HepG2 (cell line): ENCODE measurements around the gene LAMB2. TPM values are rescaled to one million over a fixed set of nuclear protein-coding genes. Genes with fewer than 3 reads are reported as not detected.

ENCODE experiments used
- AKAP8 ChIP-seq: sonication (generic); formaldehyde crosslinking; IDR thresholded peaks from 2 replicates; pipeline ENCODE4 v1.5.1; 2020; ENCODE audit warnings: mild to moderate bottlenecking, missing genetic modification reagents
- BHLHE40 ChIP-seq: IDR thresholded peaks from 2 replicates; pipeline ENCODE4 v1.6.1; 2011; ENCODE audit warnings: low read length, improper control_type of control experiment
- CHCHD3 ChIP-seq: sonication (generic); formaldehyde crosslinking; IDR thresholded peaks from 2 replicates; pipeline ENCODE4 v1.8.0; 2022; ENCODE audit warnings: mild to moderate bottlenecking, missing genetic modification reagents, moderate library complexity
- GABPA ChIP-seq, 2 experiments: IDR thresholded peaks; 2 replicates each; pipeline ENCODE4 v1.6.1; 2011 to 2016; ENCODE audit warnings: low read depth in 2 of 2, low read length in 1 of 2, missing biosample characterization in 1 of 2, missing genetic modification characterization in 1 of 2
- GTF3A ChIP-seq: sonication (generic); formaldehyde crosslinking; conservative IDR thresholded peaks from 2 replicates; pipeline ENCODE4 v1.4.0; 2020; ENCODE audit warnings: mild to moderate bottlenecking, missing genetic modification reagents
- KAT7 ChIP-seq: IDR thresholded peaks from 2 replicates; pipeline ENCODE4 v1.6.1; 2018; ENCODE audit warnings: borderline replicate concordance, missing compliant biosample characterization
- MAFF ChIP-seq: IDR thresholded peaks from 2 replicates; pipeline ENCODE4 v1.6.1; 2011; ENCODE audit warnings: low read depth, low read length, improper control_type of control experiment
- NCOA1 ChIP-seq: sonication (generic); formaldehyde crosslinking; IDR thresholded peaks from 2 replicates; pipeline ENCODE4 v1.9.0; 2021; ENCODE audit warnings: missing genetic modification reagents
- PHB2 ChIP-seq: fragments of 450-650 bp; IDR thresholded peaks from 2 replicates; pipeline ENCODE4 v1.6.1; 2018; ENCODE audit not compliant: partially characterized antibody
- POGZ ChIP-seq: sonication (generic); formaldehyde crosslinking; IDR thresholded peaks from 2 replicates; pipeline ENCODE4 v1.4.0; 2020; ENCODE audit warnings: mild to moderate bottlenecking, missing genetic modification reagents
- SOX5 ChIP-seq: IDR thresholded peaks from 2 replicates; pipeline ENCODE4 v1.6.1; 2016; ENCODE audit warnings: borderline replicate concordance
- ZFX ChIP-seq: sonication (generic); formaldehyde crosslinking; IDR thresholded peaks from 2 replicates; pipeline ENCODE4 v1.4.0; 2020; ENCODE audit warnings: mild to moderate bottlenecking, low read depth, missing genetic modification reagents, moderate library complexity
- ZFY ChIP-seq: sonication (generic); formaldehyde crosslinking; IDR thresholded peaks from 2 replicates; pipeline ENCODE4 v1.4.0; 2020; ENCODE audit warnings: missing genetic modification reagents
- ZNF556 ChIP-seq: sonication (generic); formaldehyde crosslinking; IDR thresholded peaks from 2 replicates; pipeline ENCODE4 v1.4.0; 2020; ENCODE audit warnings: mild to moderate bottlenecking, missing genetic modification reagents, borderline replicate concordance
- ZNF572 ChIP-seq: sonication (generic); formaldehyde crosslinking; IDR thresholded peaks from 2 replicates; pipeline ENCODE4 v1.5.1; 2020; ENCODE audit warnings: mild to moderate bottlenecking, missing genetic modification reagents
- ZNF737 ChIP-seq: sonication (generic); formaldehyde crosslinking; IDR thresholded peaks from 2 replicates; pipeline ENCODE4 v1.5.0; 2020; ENCODE audit warnings: missing genetic modification reagents, mild to moderate bottlenecking, borderline replicate concordance
- polyA plus RNA-seq, 8 experiments: library from polyadenylated mRNA; depleted of rRNA in 3 of 8; stranded (reverse) in 7 of 8; unstranded in 1 of 8; fragments of >200 nt; fragmentation: Illumina TruSeq in 4 of 8; extraction: Trizol in 4 of 8; gene quantifications; 2 replicates each; pipeline versions ENCODE4 v1.2.1 to v1.2.3, GENCODE V29; 2011 to 2016; ENCODE audit warnings: low read depth in 4 of 8, missing spikeins in 1 of 8, mixed read lengths in 1 of 8; ENCODE audit not compliant: insufficient read depth in 1 of 8
- total RNA-seq, 5 experiments: library from RNA; depleted of rRNA; stranded (reverse); fragments of >200 nt; fragmentation: Illumina TruSeq; extraction: Trizol; gene quantifications; 2 replicates each; pipeline ENCODE4 v1.2.3, GENCODE V29; 2016; ENCODE audit warnings: low read depth in 1 of 5
- TF ChIP-seq, protein P1 (sequence below): sonication (generic); formaldehyde crosslinking; IDR thresholded peaks from 2 replicates; pipeline ENCODE4 v1.4.0; 2020; ENCODE audit warnings: missing genetic modification reagents
- TF ChIP-seq, protein P2 (sequence below): sonication (generic); formaldehyde crosslinking; IDR thresholded peaks from 2 replicates; pipeline ENCODE4 v1.9.0; 2021; ENCODE audit warnings: missing genetic modification reagents, borderline replicate concordance
- TF ChIP-seq, protein P3 (sequence below): sonication (generic); formaldehyde crosslinking; IDR thresholded peaks from 2 replicates; pipeline ENCODE4 v1.4.0; 2020; ENCODE audit warnings: missing genetic modification reagents
- TF ChIP-seq, protein P4 (sequence below): sonication (generic); formaldehyde crosslinking; IDR thresholded peaks from 2 replicates; pipeline ENCODE4 v1.4.0; 2020; ENCODE audit warnings: missing genetic modification reagents, mild to moderate bottlenecking, borderline replicate concordance
- TF ChIP-seq, protein P5 (sequence below): sonication (generic); formaldehyde crosslinking; IDR thresholded peaks from 2 replicates; pipeline ENCODE4 v1.4.0; 2020; ENCODE audit warnings: missing genetic modification reagents, borderline replicate concordance

LAMB2 gene
- total and polyA plus RNA-seq, 2 of the 13 experiments (the other 11 are each of a cell fraction or from before 2014, with no cell fraction given) = 208 to 443 TPM

DNA sequence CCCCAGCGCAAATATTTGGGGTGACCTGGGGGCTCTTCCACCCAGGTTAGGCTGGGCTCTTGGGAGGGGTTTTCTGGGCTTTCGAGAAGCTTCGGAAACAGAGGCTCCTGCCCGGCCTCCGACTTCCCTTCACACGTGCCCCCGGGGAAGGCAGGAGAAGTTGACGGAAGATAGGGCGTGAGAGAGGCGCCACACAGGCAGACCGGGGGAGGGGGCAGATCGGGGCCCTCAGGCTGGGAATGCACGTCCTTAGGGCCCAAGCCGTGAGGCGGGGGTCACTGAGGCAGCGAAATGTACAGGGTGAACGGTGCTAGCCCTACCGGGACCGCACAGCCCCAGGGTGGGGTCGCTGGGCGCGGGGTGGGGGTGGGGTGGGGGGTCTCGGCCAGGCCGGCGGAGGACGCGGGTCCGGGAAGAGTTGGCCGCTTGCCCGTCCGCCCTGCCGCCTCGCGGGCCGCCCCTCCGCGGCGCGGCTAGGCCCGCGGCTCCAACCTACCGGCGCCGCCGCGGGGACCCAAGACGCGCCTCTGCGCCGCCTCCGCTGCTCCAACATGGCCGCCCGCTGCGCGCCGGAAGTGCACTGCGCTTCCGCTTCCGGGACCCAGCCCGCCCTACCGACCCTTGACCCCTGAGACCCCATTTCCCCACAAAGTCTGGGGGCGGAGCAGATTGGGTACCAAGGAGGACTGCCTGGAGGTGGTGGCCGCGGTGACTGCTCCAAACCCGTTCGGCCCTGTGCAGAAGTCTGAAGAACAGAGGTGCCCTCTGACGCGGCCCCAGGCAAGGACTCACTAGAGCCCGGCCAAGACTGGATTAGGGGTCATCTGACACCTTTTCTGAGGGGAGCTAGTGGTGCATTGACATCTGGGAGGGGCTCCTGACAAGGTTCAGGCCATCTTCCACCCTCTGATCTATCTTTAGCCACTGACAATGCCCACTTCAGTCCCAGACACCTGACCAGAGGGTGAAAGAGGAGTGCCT, 33.2 kb upstream of the LAMB2 start, which contains the start of gene CCDC71 (continued):
- TF ChIP-seq, protein P1, sequence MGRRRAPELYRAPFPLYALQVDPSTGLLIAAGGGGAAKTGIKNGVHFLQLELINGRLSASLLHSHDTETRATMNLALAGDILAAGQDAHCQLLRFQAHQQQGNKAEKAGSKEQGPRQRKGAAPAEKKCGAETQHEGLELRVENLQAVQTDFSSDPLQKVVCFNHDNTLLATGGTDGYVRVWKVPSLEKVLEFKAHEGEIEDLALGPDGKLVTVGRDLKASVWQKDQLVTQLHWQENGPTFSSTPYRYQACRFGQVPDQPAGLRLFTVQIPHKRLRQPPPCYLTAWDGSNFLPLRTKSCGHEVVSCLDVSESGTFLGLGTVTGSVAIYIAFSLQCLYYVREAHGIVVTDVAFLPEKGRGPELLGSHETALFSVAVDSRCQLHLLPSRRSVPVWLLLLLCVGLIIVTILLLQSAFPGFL = no peak
- TF ChIP-seq POGZ (CRISPR knock-in tag) (peak; percentile 66; the same call in 1 of the 2 replicates), MAFF (no peak), PHB2 (no peak), BHLHE40 (no peak), ZNF737 (CRISPR knock-in tag) (no peak), ZFX (peak; percentile 72; the same call in 1 of the 2 replicates), CHCHD3 (CRISPR knock-in tag) (no peak), KAT7 (CRISPR knock-in tag) (peak; percentile 58; the same call in 1 of the 2 replicates), ZNF572 (CRISPR knock-in tag) (no peak), ZNF556 (CRISPR knock-in tag) (no peak), NCOA1 (no peak), ZFY (CRISPR knock-in tag) (peak; percentile 63; the same call in 1 of the 2 replicates), GTF3A (CRISPR knock-in tag) (peak; percentile 83; the same call in 1 of the 2 replicates), AKAP8 (no peak), GABPA (IDR thresholded peaks at IDR 0.05; ENCODE audit: low read depth, low read length) (no peak), GABPA (CRISPR knock-in tag; IDR thresholded peaks at IDR 0.05; ENCODE audit: low read depth) (peak; percentile 94), SOX5 (CRISPR knock-in tag) (peak; percentile 39; the same call in 1 of the 2 replicates)
- TF ChIP-seq, protein P2, sequence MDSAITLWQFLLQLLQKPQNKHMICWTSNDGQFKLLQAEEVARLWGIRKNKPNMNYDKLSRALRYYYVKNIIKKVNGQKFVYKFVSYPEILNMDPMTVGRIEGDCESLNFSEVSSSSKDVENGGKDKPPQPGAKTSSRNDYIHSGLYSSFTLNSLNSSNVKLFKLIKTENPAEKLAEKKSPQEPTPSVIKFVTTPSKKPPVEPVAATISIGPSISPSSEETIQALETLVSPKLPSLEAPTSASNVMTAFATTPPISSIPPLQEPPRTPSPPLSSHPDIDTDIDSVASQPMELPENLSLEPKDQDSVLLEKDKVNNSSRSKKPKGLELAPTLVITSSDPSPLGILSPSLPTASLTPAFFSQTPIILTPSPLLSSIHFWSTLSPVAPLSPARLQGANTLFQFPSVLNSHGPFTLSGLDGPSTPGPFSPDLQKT (CRISPR knock-in tag) = no peak
- TF ChIP-seq, protein P3, sequence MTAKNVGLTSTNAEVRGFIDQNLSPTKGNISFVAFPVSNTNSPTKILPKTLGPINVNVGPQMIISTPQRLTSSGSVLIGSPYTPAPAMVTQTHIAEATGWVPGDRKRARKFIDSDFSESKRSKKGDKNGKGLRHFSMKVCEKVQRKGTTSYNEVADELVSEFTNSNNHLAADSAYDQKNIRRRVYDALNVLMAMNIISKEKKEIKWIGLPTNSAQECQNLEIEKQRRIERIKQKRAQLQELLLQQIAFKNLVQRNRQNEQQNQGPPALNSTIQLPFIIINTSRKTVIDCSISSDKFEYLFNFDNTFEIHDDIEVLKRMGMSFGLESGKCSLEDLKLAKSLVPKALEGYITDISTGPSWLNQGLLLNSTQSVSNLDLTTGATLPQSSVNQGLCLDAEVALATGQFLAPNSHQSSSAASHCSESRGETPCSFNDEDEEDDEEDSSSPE = peak; percentile 39; the same call in 1 of the 2 replicates
- TF ChIP-seq, protein P4, sequence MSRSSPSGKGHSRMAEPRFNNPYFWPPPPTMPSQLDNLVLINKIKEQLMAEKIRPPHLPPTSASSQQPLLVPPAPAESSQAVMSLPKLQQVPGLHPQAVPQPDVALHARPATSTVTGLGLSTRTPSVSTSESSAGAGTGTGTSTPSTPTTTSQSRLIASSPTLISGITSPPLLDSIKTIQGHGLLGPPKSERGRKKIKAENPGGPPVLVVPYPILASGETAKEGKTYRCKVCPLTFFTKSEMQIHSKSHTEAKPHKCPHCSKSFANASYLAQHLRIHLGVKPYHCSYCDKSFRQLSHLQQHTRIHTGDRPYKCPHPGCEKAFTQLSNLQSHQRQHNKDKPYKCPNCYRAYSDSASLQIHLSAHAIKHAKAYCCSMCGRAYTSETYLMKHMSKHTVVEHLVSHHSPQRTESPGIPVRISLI = no peak
- TF ChIP-seq, protein P5, sequence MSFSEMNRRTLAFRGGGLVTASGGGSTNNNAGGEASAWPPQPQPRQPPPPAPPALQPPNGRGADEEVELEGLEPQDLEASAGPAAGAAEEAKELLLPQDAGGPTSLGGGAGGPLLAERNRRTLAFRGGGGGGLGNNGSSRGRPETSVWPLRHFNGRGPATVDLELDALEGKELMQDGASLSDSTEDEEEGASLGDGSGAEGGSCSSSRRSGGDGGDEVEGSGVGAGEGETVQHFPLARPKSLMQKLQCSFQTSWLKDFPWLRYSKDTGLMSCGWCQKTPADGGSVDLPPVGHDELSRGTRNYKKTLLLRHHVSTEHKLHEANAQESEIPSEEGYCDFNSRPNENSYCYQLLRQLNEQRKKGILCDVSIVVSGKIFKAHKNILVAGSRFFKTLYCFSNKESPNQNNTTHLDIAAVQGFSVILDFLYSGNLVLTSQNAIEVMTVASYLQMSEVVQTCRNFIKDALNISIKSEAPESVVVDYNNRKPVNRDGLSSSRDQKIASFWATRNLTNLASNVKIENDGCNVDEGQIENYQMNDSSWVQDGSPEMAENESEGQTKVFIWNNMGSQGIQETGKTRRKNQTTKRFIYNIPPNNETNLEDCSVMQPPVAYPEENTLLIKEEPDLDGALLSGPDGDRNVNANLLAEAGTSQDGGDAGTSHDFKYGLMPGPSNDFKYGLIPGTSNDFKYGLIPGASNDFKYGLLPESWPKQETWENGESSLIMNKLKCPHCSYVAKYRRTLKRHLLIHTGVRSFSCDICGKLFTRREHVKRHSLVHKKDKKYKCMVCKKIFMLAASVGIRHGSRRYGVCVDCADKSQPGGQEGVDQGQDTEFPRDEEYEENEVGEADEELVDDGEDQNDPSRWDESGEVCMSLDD = peak; percentile 83; the same call in 1 of the 2 replicates
